Renal pelvis (tissue), 12 donors: Measurements from ENCODE around the gene CDC16. TPM values are rescaled to one million over a fixed set of nuclear protein-coding genes. Genes with fewer than 3 reads are reported as not detected.
"Not testable (repeated sequence)": the region's sequence is repeated elsewhere in the genome, so short reads cannot be mapped to it uniquely, and the experiment has no call there.

Experiments
- DNase-seq: peaks from one replicate; pipeline ENCODE4 v3.0.0-alpha.2; 2013
- long read RNA-seq, 16 experiments: transcript quantifications; one replicate each; lab custom pipeline, GENCODE V29; 2026
- polyA plus RNA-seq, 3 donors: library from polyadenylated mRNA; unstranded; fragments of 120-200 nt; gene quantifications; one replicate each; pipeline ENCODE4 v1.2.1, GENCODE V29; 2013; ENCODE audit not compliant: insufficient read length in 3 of 3

The CDC16 gene
- polyA plus RNA-seq, result 100 to 1,000 TPM; 104 to 127 (median 125) TPM
- long read RNA-seq, donor 1, transcript CDC16-203 (18 exons, 2,203 nt), result minor isoform, 6 of 13 reads
- long read RNA-seq, donor 1, transcript CDC16-210 (6 exons, 1,003 nt), result major isoform, 7 of 13 reads
- long read RNA-seq, donor 1, partial matches to known transcripts, result 0 of 13 reads
- long read RNA-seq, donor 1, other reads (novel, unspliced or antisense), result 0 of 13 reads
- long read RNA-seq, donor 2, transcript CDC16-210 (6 exons, 1,003 nt), result minor isoform, 5 of 24 reads
- long read RNA-seq, donor 2, transcript CDC16-203 (18 exons, 2,203 nt), result major isoform, 11 of 24 reads
- long read RNA-seq, donor 2, partial matches to known transcripts, result 6 of 24 reads
- long read RNA-seq, donor 2, other reads (novel, unspliced or antisense), result 0 of 24 reads
- long read RNA-seq, donor 3, transcript CDC16-203 (18 exons, 2,203 nt), result major isoform, 5 of 14 reads
- long read RNA-seq, donor 3, partial matches to known transcripts, result 6 of 14 reads
- long read RNA-seq, donor 3, other reads (novel, unspliced or antisense), result 0 of 14 reads
- long read RNA-seq, donor 4, transcript CDC16-203 (18 exons, 2,203 nt), result major isoform, 8 of 13 reads
- long read RNA-seq, donor 4, partial matches to known transcripts, result 0 of 13 reads
- long read RNA-seq, donor 4, other reads (novel, unspliced or antisense), result 0 of 13 reads
- long read RNA-seq, donor 5, partial matches to known transcripts, result 0 of 6 reads
- long read RNA-seq, donor 5, other reads (novel, unspliced or antisense), result 0 of 6 reads
- long read RNA-seq, donor 6, transcript CDC16-203 (18 exons, 2,203 nt), result major isoform, 7 of 11 reads
- long read RNA-seq, donor 6, partial matches to known transcripts, result 0 of 11 reads
- long read RNA-seq, donor 6, other reads (novel, unspliced or antisense), result 0 of 11 reads
- long read RNA-seq, donor 7, transcript CDC16-203 (18 exons, 2,203 nt), result major isoform, 8 of 12 reads
- long read RNA-seq, donor 7, partial matches to known transcripts, result 0 of 12 reads
- long read RNA-seq, donor 7, other reads (novel, unspliced or antisense), result 0 of 12 reads
- long read RNA-seq, donor 8, transcript CDC16-203 (18 exons, 2,203 nt), result major isoform, 5 of 8 reads
- long read RNA-seq, donor 8, partial matches to known transcripts, result 0 of 8 reads
- long read RNA-seq, donor 8, other reads (novel, unspliced or antisense), result 0 of 8 reads
- long read RNA-seq, donor 9, transcript CDC16-210 (6 exons, 1,003 nt), result minor isoform, 6 of 38 reads
- long read RNA-seq, donor 9, transcript CDC16-204 (19 exons, 2,211 nt), result minor isoform, 5 of 38 reads
- long read RNA-seq, donor 9, transcript CDC16-203 (18 exons, 2,203 nt), result major isoform, 13 of 38 reads
- long read RNA-seq, donor 9, partial matches to known transcripts, result 14 of 38 reads
- long read RNA-seq, donor 9, other reads (novel, unspliced or antisense), result 0 of 38 reads
- long read RNA-seq, donor 10, transcript CDC16-203 (18 exons, 2,203 nt), result major isoform, 6 of 18 reads
- long read RNA-seq, donor 10, partial matches to known transcripts, result 5 of 18 reads
- long read RNA-seq, donor 10, other reads (novel, unspliced or antisense), result 0 of 18 reads
- long read RNA-seq, donor 11, partial matches to known transcripts, result 0 of 7 reads
- long read RNA-seq, donor 11, other reads (novel, unspliced or antisense), result 0 of 7 reads
- long read RNA-seq, donor 12, transcript CDC16-203 (18 exons, 2,203 nt), result major isoform, 10 of 21 reads
- long read RNA-seq, donor 12, partial matches to known transcripts, result 5 of 21 reads
- long read RNA-seq, donor 12, other reads (novel, unspliced or antisense), result 0 of 21 reads
- long read RNA-seq, donor 13, partial matches to known transcripts, result 0 of 3 reads
- long read RNA-seq, donor 13, other reads (novel, unspliced or antisense), result 0 of 3 reads
- long read RNA-seq, donor 14, result 0 reads
- long read RNA-seq, donor 15, result 0 reads
- long read RNA-seq, donor 16, transcript CDC16-203 (18 exons, 2,203 nt), result major isoform, 5 of 7 reads
- long read RNA-seq, donor 16, partial matches to known transcripts, result 0 of 7 reads
- long read RNA-seq, donor 16, other reads (novel, unspliced or antisense), result 0 of 7 reads

GRCh38 chr13:114234645-114235421 lies at the start of gene CDC16:
CDC16 (plus strand) TSS chr13:114234897; CDS start chr13:114235085, 188 bp downstream.
- DNase-seq, result peak; percentile 93

- no peak for DNase-seq
These were observed 49.3 kb upstream of the CDC16 start for GRCh38 chr13:114185182-114185971.

DNA sequence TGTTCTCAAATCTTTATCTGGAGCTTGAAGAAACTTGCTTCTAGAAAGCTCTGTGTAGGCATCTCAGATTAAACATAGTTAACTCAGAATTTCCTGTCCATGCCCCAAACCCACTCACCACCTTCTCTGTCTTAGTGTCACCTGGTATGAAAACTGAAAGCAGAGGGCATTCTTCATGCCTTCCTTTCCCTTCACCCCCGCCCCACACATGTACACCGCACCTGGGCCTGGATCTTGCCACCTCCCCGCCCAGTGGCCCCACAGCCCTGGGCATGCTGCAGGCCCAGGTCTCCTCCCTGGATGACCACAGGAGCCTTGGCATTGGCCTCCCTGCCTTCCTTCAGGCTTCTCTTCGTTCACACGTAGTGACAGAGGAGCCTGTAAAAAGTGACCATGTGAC lies 39.8 kb upstream of the CDC16 start:
- no peak for DNase-seq

DNA sequence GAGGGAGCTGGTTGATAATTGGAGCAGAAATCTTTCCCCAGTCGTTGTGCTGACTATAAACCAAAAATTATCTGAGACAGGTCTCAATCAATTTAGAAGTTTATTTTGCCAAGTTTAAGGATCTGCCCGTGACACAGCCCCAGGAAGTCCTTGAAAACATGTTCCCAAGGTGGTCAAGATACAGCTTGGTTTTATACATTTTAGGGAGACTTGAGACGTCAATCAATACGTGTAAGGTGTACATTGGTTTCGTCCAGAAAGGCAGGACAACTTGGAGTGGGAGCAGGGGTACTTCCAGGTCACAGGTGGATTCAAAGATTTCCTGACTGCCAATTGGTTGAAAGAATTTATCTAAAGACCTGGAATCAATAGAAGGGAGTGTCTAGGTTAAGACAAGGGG lies 38.1 kb upstream of the CDC16 start:
- DNase-seq, result no peak

DNA sequence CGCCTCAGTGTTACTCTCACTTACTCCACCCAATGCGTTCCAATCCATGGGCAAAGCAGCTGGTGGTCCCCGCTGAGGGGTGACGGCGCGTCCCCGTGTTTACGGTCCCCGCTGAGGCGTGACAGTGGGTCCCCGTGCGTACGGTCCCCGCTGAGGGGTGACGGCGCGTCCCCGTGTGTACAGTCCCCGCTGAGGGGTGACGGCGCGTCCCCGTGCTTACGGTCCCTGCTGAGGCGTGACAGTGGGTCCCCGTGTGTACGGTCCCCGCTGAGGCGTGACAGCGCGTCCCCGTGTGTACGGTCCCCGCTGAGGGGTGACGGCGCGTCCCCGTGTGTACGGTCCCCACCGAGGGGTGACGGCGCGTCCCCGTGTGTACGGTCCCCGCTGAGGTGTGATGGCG lies 36.1 kb upstream of the CDC16 start:
- DNase-seq, result no peak

DNA sequence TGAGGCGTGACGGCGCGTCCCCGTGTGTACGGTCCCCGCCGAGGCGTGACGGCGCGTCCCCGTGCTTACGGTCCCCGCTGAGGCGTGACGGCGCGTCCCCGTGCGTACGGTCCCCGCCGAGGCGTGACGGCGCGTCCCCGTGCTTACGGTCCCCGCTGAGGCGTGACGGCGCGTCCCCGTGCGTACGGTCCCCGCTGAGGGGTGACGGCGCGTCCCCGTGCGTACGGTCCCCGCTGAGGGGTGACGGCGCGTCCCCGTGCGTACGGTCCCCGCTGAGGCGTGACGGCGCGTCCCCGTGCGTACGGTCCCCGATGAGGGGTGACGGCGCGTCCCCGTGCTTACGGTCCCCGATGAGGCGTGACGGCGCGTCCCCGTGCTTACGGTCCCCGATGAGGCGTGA lies 35.2 kb upstream of the CDC16 start:
- not testable (repeated sequence) for DNase-seq

DNA sequence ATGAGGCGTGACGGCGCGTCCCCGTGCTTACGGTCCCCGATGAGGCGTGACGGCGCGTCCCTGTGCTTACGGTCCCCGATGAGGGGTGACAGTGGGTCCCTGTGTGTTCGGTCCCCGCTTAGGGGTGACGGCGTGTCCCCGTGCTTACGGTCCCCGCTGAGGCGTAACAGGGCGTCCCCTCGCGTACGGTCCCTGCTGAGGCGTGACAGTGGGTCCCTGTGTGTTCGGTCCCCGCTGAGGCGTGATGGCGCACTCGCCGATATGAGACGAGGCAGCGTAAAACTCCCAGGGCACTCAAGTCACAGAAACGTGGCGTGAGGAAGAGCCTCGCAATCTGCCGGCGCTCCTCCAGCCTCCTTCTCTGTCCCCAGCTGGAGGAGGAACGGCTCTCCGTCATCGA lies 34.7 kb upstream of the CDC16 start:
- DNase-seq, result peak; percentile 12

DNA sequence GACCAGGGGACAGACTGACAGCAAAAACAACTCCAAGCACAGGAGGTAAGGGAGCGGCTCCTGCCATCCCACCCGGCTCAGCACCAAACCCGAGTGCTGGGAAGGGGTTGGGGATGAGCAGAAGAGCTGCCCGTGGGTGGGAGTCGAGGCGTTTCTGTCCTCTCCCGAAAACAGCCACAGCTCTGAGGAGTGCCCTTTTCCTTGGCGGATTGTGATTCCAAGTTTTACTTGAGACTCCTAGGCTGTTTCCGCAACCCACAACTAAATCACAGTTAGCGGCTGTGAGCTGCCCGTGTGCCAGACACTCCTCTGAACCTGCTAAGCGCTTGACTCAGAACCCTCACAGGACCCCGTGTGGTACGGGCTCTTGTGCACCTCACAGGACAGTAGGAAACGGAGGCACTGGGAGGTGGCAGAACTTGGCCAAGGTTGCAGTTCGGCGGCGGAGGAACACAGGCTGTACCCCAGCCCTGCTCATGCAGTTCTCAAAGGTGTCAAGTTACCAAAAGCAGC lies 34.2 kb upstream of the CDC16 start:
- peak; percentile 38 for DNase-seq

DNA sequence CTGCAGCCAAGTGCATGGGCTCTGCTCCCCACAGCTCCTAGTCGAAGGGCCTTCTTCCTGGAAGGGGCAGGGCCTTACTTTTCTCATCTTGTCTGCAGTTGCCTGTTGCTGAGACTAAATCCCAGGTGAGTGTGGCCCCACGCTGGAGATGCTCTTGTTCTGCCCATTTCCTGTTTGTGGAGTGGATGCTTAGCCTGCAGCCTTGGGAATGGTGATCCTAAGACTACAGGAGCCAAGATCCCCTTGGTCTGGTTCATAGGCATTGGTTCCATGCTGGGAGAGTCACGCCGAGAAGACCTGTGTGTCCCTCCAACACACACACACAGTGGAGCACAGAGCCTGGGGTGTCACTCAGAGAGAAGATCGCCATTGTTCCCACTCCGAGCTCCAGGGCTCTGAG lies 32.1 kb upstream of the CDC16 start:
- no peak for DNase-seq

- no peak for DNase-seq
These were observed 31.2 kb upstream of the CDC16 start for GRCh38 chr13:114203536-114203935.

- DNase-seq, result no peak
These were observed 29.8 kb upstream of the CDC16 start for GRCh38 chr13:114204894-114205293.

DNA sequence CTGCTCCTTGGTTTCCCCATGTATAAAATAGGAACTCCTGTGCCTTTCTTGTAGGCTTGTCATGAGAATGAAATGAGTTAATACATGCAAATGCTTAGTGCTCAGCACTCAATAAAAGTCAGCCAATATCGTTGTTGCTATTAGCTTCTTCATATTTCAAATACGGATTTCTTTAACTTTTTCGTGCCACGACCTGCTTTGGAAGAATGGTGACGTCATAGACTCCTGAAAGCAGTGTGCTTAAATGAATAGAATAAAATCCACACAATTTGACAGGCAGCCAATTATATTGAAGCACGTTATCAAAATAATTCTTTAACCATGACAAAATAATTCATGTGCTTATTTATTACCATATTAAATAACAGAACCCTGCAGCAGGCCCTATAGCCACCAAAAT lies 26.6 kb upstream of the CDC16 start:
- no peak for DNase-seq

- no peak for DNase-seq
These were observed 23.1 kb upstream of the CDC16 start for GRCh38 chr13:114211446-114212157.

DNA sequence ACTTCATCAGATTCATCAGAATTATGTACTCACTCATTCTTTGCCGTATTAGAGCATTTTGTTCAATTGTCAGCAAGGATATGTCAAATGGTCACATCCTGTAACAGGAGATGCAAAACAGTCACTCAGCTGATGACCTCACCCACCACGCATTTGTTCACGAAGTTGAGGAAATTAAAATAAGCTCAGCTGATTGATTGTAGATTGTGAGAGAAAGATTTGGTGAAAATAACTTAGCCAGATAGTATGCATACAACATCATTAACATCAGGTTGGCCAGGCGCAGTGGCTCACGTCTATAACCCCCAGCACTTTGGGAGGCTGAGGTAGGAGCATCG lies 22.6 kb upstream of the CDC16 start:
- no peak for DNase-seq

GRCh38 chr13:114213980-114214379 lies 20.7 kb upstream of the CDC16 start:
- DNase-seq, result no peak

DNA sequence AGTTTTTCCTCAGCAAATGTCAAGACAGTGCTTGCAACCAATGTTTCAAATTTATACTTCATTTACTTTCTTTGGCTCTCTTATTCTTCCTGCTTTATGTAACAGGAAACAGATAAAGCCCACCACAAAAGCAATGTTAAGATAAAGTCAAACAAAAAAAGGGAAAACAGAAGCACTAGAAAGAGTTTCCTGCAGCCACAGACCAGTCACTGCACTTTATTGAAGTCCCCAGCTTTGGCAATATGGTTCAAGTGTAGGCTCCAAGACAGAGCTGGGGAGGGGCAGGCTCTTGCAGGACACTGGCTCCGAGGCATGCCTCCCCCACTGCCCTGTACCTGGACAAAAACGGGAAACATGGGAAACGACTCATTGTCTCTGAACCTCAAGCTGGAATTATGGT lies 15.3 kb upstream of the CDC16 start:
- no peak for DNase-seq

DNA sequence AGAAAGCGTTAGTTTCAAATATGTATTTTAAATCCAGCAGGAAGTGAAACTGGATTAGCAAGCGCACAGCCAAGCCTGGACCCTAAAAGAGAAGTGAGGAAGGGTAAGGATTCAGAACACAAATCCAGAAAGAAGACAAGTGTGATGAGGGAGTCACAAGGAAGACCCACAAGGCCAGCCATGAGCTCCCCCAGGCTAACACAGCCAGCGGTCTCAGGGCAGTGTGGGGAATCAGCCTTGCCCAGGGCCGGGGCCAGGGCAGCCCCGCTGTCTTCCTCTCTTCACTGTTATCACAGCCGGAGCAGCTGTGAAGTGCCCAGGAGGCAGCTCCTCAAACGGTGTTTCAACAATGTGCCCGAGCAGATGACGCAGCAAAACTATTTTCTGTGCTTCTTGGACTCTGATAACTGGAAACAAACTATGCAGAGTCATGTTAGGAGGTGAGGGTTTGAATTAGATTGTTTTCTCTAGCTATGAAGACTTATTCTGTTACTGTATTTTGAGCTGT lies 12.2 kb upstream of the CDC16 start:
- DNase-seq, result no peak

DNA sequence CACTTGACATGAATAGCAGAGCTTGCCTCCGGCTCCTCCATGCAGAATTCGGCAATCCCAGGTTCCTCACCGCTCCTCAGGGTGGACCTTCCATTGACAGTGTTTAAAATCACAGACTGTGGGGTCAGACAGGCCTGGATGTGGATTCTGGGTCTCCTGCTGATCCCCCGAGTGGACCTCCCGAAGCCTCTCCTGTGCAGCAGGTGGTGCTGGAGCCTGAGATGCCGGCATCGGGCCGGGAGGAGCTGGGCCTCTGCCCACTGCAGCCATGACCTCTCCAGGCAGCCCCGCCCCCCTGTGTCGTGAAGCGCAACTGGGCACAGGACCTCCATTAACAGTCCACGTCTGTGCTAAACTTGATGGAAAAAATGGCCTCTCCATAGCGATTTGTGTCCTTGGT lies 10.5 kb upstream of the CDC16 start:
- no peak for DNase-seq
